ENCODE data around the gene IL5RA.

GRCh38 chr3:3151513-3151912 is 41.3 kb upstream of the IL5RA start:
- no peak for TF ChIP-seq POLR2A (IDR thresholded peaks at IDR 0.05)
- TF ChIP-seq, protein P1, sequence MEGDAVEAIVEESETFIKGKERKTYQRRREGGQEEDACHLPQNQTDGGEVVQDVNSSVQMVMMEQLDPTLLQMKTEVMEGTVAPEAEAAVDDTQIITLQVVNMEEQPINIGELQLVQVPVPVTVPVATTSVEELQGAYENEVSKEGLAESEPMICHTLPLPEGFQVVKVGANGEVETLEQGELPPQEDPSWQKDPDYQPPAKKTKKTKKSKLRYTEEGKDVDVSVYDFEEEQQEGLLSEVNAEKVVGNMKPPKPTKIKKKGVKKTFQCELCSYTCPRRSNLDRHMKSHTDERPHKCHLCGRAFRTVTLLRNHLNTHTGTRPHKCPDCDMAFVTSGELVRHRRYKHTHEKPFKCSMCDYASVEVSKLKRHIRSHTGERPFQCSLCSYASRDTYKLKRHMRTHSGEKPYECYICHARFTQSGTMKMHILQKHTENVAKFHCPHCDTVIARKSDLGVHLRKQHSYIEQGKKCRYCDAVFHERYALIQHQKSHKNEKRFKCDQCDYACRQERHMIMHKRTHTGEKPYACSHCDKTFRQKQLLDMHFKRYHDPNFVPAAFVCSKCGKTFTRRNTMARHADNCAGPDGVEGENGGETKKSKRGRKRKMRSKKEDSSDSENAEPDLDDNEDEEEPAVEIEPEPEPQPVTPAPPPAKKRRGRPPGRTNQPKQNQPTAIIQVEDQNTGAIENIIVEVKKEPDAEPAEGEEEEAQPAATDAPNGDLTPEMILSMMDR (IDR thresholded peaks at IDR 0.05), result no peak
